Cardiac septum (tissue), 1 donor: Measurements from ENCODE around the gene TBX10. TPM values are rescaled to one million over a fixed set of nuclear protein-coding genes. Genes with fewer than 3 reads are reported as not detected.
"Not testable (repeated sequence)": the region's sequence is repeated elsewhere in the genome, so short reads cannot be mapped to it uniquely, and the experiment has no call there.

ENCODE experiments used
- DNase-seq: peaks from one replicate; pipeline ENCODE4 v3.0.0-alpha.2; 2020; ENCODE audit warnings: low spot score
- intact Hi-C: fragments of 100-400 bp; cut with DNase I; formaldehyde crosslinking; loops from one replicate; pipeline ENCODE4 v1.14.0; 2022
- total RNA-seq: library from RNA; stranded (reverse); fragmentation: NEBNext Ultra II Directional; extraction: Animal tissue kit (Norgen Biotek cat#: 25700); gene quantifications from one replicate; pipeline ENCODE4 v1.2.1, GENCODE V29; 2021
- donor health status: DM: no; HTN: no; CAD: no.

The TBX10 gene
- total RNA-seq, 1 donor from 2014 or later: not detected

- no peak for DNase-seq
Measured at GRCh38 chr11:67609316-67609715, 30.2 kb downstream of the TBX10 start.

GRCh38 chr11:67608486-67608885, 31.1 kb downstream of the TBX10 start:
- intact Hi-C loops: no loop called here
- no peak for DNase-seq

More at GRCh38 chr11:67609316-67609715, 30.2 kb downstream of the TBX10 start:
- intact Hi-C loops: no loop called here

- intact Hi-C loops: no loop called here
- no peak for DNase-seq
Measured at GRCh38 chr11:67607507-67607906, 32.1 kb downstream of the TBX10 start.

GRCh38 chr11:67606492-67607295, 32.9 kb downstream of the TBX10 start, which contains the start of gene NDUFV1:
Gene NDUFV1, plus strand, starts transcription at chr11:67606936. Its CDS starts 69 bp downstream, at chr11:67607005.
- DNase-seq: peak; percentile 98
- intact Hi-C loops: loop anchor here (1.0 kb wide), 1 partner anchor 22 kb away; no protein-coding TSS in a partner anchor

- no peak for DNase-seq
- intact Hi-C loops: loop anchor here (1.0 kb wide), 1 partner anchor 22 kb away; no protein-coding TSS in a partner anchor
Measured at GRCh38 chr11:67606093-67606491, 33.5 kb downstream of the TBX10 start.

- intact Hi-C loops: loop anchor here (1.0 kb wide), 1 partner anchor 21 kb away; no protein-coding TSS in a partner anchor
Measured at GRCh38 chr11:67605231-67606011, 34.1 kb downstream of the TBX10 start.

GRCh38 chr11:67604815-67605214, 34.7 kb downstream of the TBX10 start:
- intact Hi-C loops: no loop called here
- no peak for DNase-seq

More at GRCh38 chr11:67605231-67606011, 34.1 kb downstream of the TBX10 start:
- no peak for DNase-seq

- intact Hi-C loops, DNase-seq: not testable (repeated sequence)
Measured at GRCh38 chr11:67604119-67604518, 35.4 kb downstream of the TBX10 start.

- intact Hi-C loops: no loop called here
- no peak for DNase-seq
Measured at GRCh38 chr11:67601098-67601497, 38.5 kb downstream of the TBX10 start.

- DNase-seq: no peak
- intact Hi-C loops: no loop called here
Measured at GRCh38 chr11:67600324-67601029, 39.1 kb downstream of the TBX10 start.

GRCh38 chr11:67599149-67599548, 40.4 kb downstream of the TBX10 start:
- intact Hi-C loops: no loop called here
- no peak for DNase-seq

GRCh38 chr11:67597963-67598362, 41.6 kb downstream of the TBX10 start:
- DNase-seq, intact Hi-C loops: not testable (repeated sequence)

GRCh38 chr11:67597458-67597857, 42.1 kb downstream of the TBX10 start:
- intact Hi-C loops, DNase-seq: not testable (repeated sequence)

GRCh38 chr11:67596753-67597300, 42.7 kb downstream of the TBX10 start:
- intact Hi-C loops: no loop called here
- DNase-seq: no peak

- DNase-seq: no peak
- intact Hi-C loops: no loop called here
Measured at GRCh38 chr11:67594480-67594879, 45.1 kb downstream of the TBX10 start.

- intact Hi-C loops: no loop called here
Measured at GRCh38 chr11:67593565-67593905, 46.0 kb downstream of the TBX10 start.

GRCh38 chr11:67592880-67593564, 46.5 kb downstream of the TBX10 start:
- DNase-seq: no peak
- intact Hi-C loops: no loop called here

More at GRCh38 chr11:67593565-67593905, 46.0 kb downstream of the TBX10 start:
- DNase-seq: no peak

GRCh38 chr11:67588899-67589415, 50.6 kb downstream of the TBX10 start:
- DNase-seq, intact Hi-C loops: not testable (repeated sequence)

GRCh38 chr11:67588136-67588503, 51.4 kb downstream of the TBX10 start:
- no peak for DNase-seq
- intact Hi-C loops: no loop called here
